HepG2 (cell line): Measurements from ENCODE around the gene MYLK. TPM values are rescaled to one million over a fixed set of nuclear protein-coding genes. Genes with fewer than 3 reads are reported as not detected.

Source experiments
- NCOR1 ChIP-seq: fragments of 200-600 bp; sonication (generic); IDR thresholded peaks from 2 replicates; pipeline ENCODE4 v1.7.0; 2017; ENCODE audit warnings: antibody characterized with exemption, low read length, borderline replicate concordance
- PHF21A ChIP-seq: sonication (generic); formaldehyde crosslinking; IDR thresholded peaks from 2 replicates; pipeline ENCODE4 v1.5.0; 2020; ENCODE audit warnings: mild to moderate bottlenecking, missing genetic modification reagents
- PLRG1 ChIP-seq: fragments of 450-650 bp; conservative IDR thresholded peaks from 2 replicates; pipeline ENCODE4 v1.6.1; 2016
- PPARG ChIP-seq: conservative IDR thresholded peaks from 2 replicates; pipeline ENCODE4 v1.6.1; 2016; ENCODE audit warnings: missing biosample characterization, missing genetic modification reagents
- REST ChIP-seq, 2 experiments: IDR thresholded peaks; 2 replicates each; pipeline ENCODE4 v1.6.1; 2011 to 2012; ENCODE audit warnings: low read length in 2 of 2, borderline replicate concordance in 1 of 2, low read depth in 1 of 2, mild to moderate bottlenecking in 1 of 2, moderate library complexity in 1 of 2
- SP140L ChIP-seq: sonication (generic); formaldehyde crosslinking; IDR thresholded peaks from 2 replicates; pipeline ENCODE4 v1.4.0; 2020; ENCODE audit warnings: missing genetic modification reagents, borderline replicate concordance
- ZBTB10 ChIP-seq: sonication (generic); formaldehyde crosslinking; IDR thresholded peaks from 2 replicates; pipeline ENCODE4 v1.4.0; 2020; ENCODE audit warnings: missing genetic modification reagents, borderline replicate concordance
- ZBTB38 ChIP-seq: sonication (generic); formaldehyde crosslinking; IDR thresholded peaks from 2 replicates; pipeline ENCODE4 v1.5.1; 2020; ENCODE audit warnings: mild to moderate bottlenecking, missing genetic modification reagents
- ZKSCAN5 ChIP-seq: sonication (generic); formaldehyde crosslinking; IDR thresholded peaks from 2 replicates; pipeline ENCODE4 v1.5.1; 2020; ENCODE audit warnings: mild to moderate bottlenecking, missing genetic modification reagents
- ZNF234 ChIP-seq: sonication (generic); formaldehyde crosslinking; conservative IDR thresholded peaks from 2 replicates; pipeline ENCODE4 v1.5.1; 2020; ENCODE audit warnings: mild to moderate bottlenecking, missing genetic modification reagents
- ZNF251 ChIP-seq: sonication (generic); formaldehyde crosslinking; IDR thresholded peaks from 2 replicates; pipeline ENCODE4 v1.9.0; 2021; ENCODE audit warnings: mild to moderate bottlenecking, missing genetic modification reagents
- ZNF512B ChIP-seq: sonication (generic); formaldehyde crosslinking; IDR thresholded peaks from 2 replicates; pipeline ENCODE4 v1.5.1; 2020; ENCODE audit warnings: missing genetic modification reagents, mild to moderate bottlenecking, borderline replicate concordance
- ZNF574 ChIP-seq: sonication (generic); formaldehyde crosslinking; IDR thresholded peaks from 2 replicates; pipeline ENCODE4 v1.4.0; 2020; ENCODE audit warnings: missing genetic modification reagents
- ZNF788 ChIP-seq: sonication (generic); formaldehyde crosslinking; IDR thresholded peaks from 2 replicates; pipeline ENCODE4 v1.5.0; 2020; ENCODE audit warnings: mild to moderate bottlenecking, missing genetic modification reagents, borderline replicate concordance
- ZNF792 ChIP-seq: IDR thresholded peaks from 2 replicates; pipeline ENCODE4 v1.6.1; 2016
- polyA plus RNA-seq, 8 experiments: library from polyadenylated mRNA; depleted of rRNA in 3 of 8; stranded (reverse) in 7 of 8; unstranded in 1 of 8; fragments of >200 nt; fragmentation: Illumina TruSeq in 4 of 8; extraction: Trizol in 4 of 8; gene quantifications; 2 replicates each; pipeline versions ENCODE4 v1.2.1 to v1.2.3, GENCODE V29; 2011 to 2016; ENCODE audit warnings: low read depth in 4 of 8, missing spikeins in 1 of 8, mixed read lengths in 1 of 8; ENCODE audit not compliant: insufficient read depth in 1 of 8
- total RNA-seq, 5 experiments: library from RNA; depleted of rRNA; stranded (reverse); fragments of >200 nt; fragmentation: Illumina TruSeq; extraction: Trizol; gene quantifications; 2 replicates each; pipeline ENCODE4 v1.2.3, GENCODE V29; 2016; ENCODE audit warnings: low read depth in 1 of 5

Gene MYLK
- total and polyA plus RNA-seq, 2 of the 13 experiments (the other 11 are each of a cell fraction or from before 2014, with no cell fraction given): 10.6 to 34.9 TPM

- TF ChIP-seq ZNF574: peak; percentile 54
- TF ChIP-seq ZNF234 (CRISPR knock-in tag): no peak
- peak; percentile 54; the same call in 1 of the 2 replicates for TF ChIP-seq NCOR1
- TF ChIP-seq SP140L (CRISPR knock-in tag): no peak
- TF ChIP-seq ZNF512B: no peak
- peak; percentile 58; the same call in 1 of the 2 replicates for TF ChIP-seq ZBTB10
- 0 out of 2 replicates have a peak, but pooled peaks have one; percentile 32 for TF ChIP-seq ZBTB38
- TF ChIP-seq PHF21A (CRISPR knock-in tag): peak; percentile 86
- no peak for TF ChIP-seq ZNF251
- 0 out of 2 replicates have a peak, but pooled peaks have one; percentile 21 for TF ChIP-seq ZNF792
- peak in 1 of 2 experiments; percentile 26; a peak in 1 of 4 replicates for TF ChIP-seq REST (IDR thresholded peaks at IDR 0.05; ENCODE audit: borderline replicate concordance in 1 of 2, low read depth in 1 of 2, low read length in 2 of 2)
- peak; percentile 77; the same call in 1 of the 2 replicates for TF ChIP-seq ZNF788 (CRISPR knock-in tag)
- peak; percentile 98 for TF ChIP-seq PPARG (CRISPR knock-in tag)
- TF ChIP-seq PLRG1: no peak
- TF ChIP-seq ZKSCAN5: no peak
Measured at GRCh38 chr3:123750659-123751420, 133.3 kb downstream of the MYLK start (continued).
